GM12873 (cell line): ENCODE measurements around the gene PALLD.

ENCODE experiments used
- CTCF ChIP-seq: IDR thresholded peaks from 2 replicates; pipeline ENCODE4 v1.5.1; 2012; ENCODE audit warnings: low read depth, mild to moderate bottlenecking, moderate library complexity, low read length, control low read depth; ENCODE audit not compliant: insufficient read depth; ENCODE audit errors: missing control alignments

Gene PALLD

GRCh38 chr4:168797194-168797593 is 300.3 kb downstream of the PALLD start:
- no peak for TF ChIP-seq CTCF

GRCh38 chr4:168797738-168798375 is 301.0 kb downstream of the PALLD start:
- TF ChIP-seq CTCF, result no peak

- TF ChIP-seq CTCF, result no peak
These were observed 304.1 kb downstream of the PALLD start for GRCh38 chr4:168800926-168801325.

- no peak for TF ChIP-seq CTCF
These were observed 305.4 kb downstream of the PALLD start for GRCh38 chr4:168802222-168802621.

- TF ChIP-seq CTCF, result no peak
These were observed 306.9 kb downstream of the PALLD start for GRCh38 chr4:168803732-168804131.

- no peak for TF ChIP-seq CTCF
These were observed 307.3 kb downstream of the PALLD start for GRCh38 chr4:168804146-168804545.

- no peak for TF ChIP-seq CTCF
These were observed 308.5 kb downstream of the PALLD start for GRCh38 chr4:168805341-168805740.

- no peak for TF ChIP-seq CTCF
These were observed 314.4 kb downstream of the PALLD start for GRCh38 chr4:168811207-168811606.
